ENCODE results near the gene HOXB3.

HOXB3 gene

GRCh38 chr17:48556576-48557401 is 33.3 kb downstream of the HOXB3 start:
- no peak for DNase-seq (ENCODE audit: low read depth)

GRCh38 chr17:48556229-48556575 is 33.8 kb downstream of the HOXB3 start:
- no peak for DNase-seq (ENCODE audit: low read depth)

- DNase-seq (ENCODE audit: low read depth) = no peak
These were observed 34.5 kb downstream of the HOXB3 start for GRCh38 chr17:48555258-48556228.

- no peak for DNase-seq (ENCODE audit: low read depth)
These were observed 35.4 kb downstream of the HOXB3 start for GRCh38 chr17:48554412-48555257.

GRCh38 chr17:48553826-48554225 is 36.2 kb downstream of the HOXB3 start:
- no peak for DNase-seq (ENCODE audit: low read depth)

- no peak for DNase-seq (ENCODE audit: low read depth)
These were observed 36.9 kb downstream of the HOXB3 start for GRCh38 chr17:48553190-48553547.

- DNase-seq (ENCODE audit: low read depth) = no peak
These were observed 37.4 kb downstream of the HOXB3 start for GRCh38 chr17:48552466-48553189.

- no peak for DNase-seq (ENCODE audit: low read depth)
These were observed 38.2 kb downstream of the HOXB3 start for GRCh38 chr17:48551596-48552465.

- no peak for DNase-seq (ENCODE audit: low read depth)
These were observed 38.9 kb downstream of the HOXB3 start for GRCh38 chr17:48551214-48551555.

- DNase-seq (ENCODE audit: low read depth) = no peak
These were observed 39.4 kb downstream of the HOXB3 start for GRCh38 chr17:48550502-48551213.

- DNase-seq (ENCODE audit: low read depth) = no peak
These were observed 40.0 kb downstream of the HOXB3 start for GRCh38 chr17:48549914-48550501.

- no peak for DNase-seq (ENCODE audit: low read depth)
These were observed 40.8 kb downstream of the HOXB3 start for GRCh38 chr17:48549281-48549630.

GRCh38 chr17:48548523-48549280 is 41.3 kb downstream of the HOXB3 start:
- no peak for DNase-seq (ENCODE audit: low read depth)

GRCh38 chr17:48547808-48548522 is 42.1 kb downstream of the HOXB3 start:
- DNase-seq (ENCODE audit: low read depth) = no peak

- no peak for DNase-seq (ENCODE audit: low read depth)
These were observed 42.9 kb downstream of the HOXB3 start for GRCh38 chr17:48546924-48547807.

- DNase-seq (ENCODE audit: low read depth) = no peak
These were observed 43.7 kb downstream of the HOXB3 start for GRCh38 chr17:48546137-48546923.
